Neural progenitor cell (in vitro differentiated cells): ENCODE measurements around the gene LATS2. TPM values are rescaled to one million over a fixed set of nuclear protein-coding genes. Genes with fewer than 3 reads are reported as not detected.

Experiments used
- DNase-seq: peaks from one replicate; pipeline ENCODE4 v3.0.0-alpha.2; 2016; ENCODE audit warnings: low spot score
- H2AFZ ChIP-seq: fragments of 200-600 bp; sonication (generic); replicated peaks from 2 replicates; pipeline ENCODE4 v1.6.1; 2016; ENCODE audit warnings: antibody characterized with exemption
- H3F3A ChIP-seq: fragments of 200-600 bp; sonication (generic); 2 replicates; pipeline ENCODE4 v1.6.1; 2016; ENCODE audit warnings: antibody characterized with exemption, low read depth
- H3K27ac ChIP-seq: fragments of 200-600 bp; sonication (generic); 2 replicates; pipeline ENCODE4 v1.5.1; 2016; ENCODE audit warnings: mild to moderate bottlenecking
- H3K27me3 ChIP-seq: fragments of 200-600 bp; sonication (generic); 2 replicates; pipeline ENCODE4 v1.6.1; 2016; ENCODE audit warnings: mild to moderate bottlenecking, moderate library complexity
- H3K36me3 ChIP-seq: fragments of 200-600 bp; sonication (generic); 2 replicates; pipeline ENCODE4 v1.5.1; 2016
- H3K4me1 ChIP-seq: fragments of 200-600 bp; sonication (generic); 2 replicates; pipeline ENCODE4 v1.6.1; 2016; ENCODE audit warnings: mixed run types
- H3K4me2 ChIP-seq: fragments of 200-600 bp; sonication (generic); 2 replicates; pipeline ENCODE4 v1.6.1; 2016
- H3K4me3 ChIP-seq: fragments of 200-600 bp; sonication (generic); 2 replicates; pipeline ENCODE4 v1.5.1; 2016
- H3K79me2 ChIP-seq: fragments of 200-600 bp; sonication (generic); 2 replicates; pipeline ENCODE4 v1.6.1; 2016; ENCODE audit warnings: low read depth
- H3K9ac ChIP-seq: fragments of 200-600 bp; sonication (generic); 2 replicates; pipeline ENCODE4 v1.6.1; 2016
- H3K9me3 ChIP-seq: fragments of 200-600 bp; sonication (generic); 2 replicates; pipeline ENCODE4 v1.5.1; 2016; ENCODE audit warnings: low read depth
- H4K20me1 ChIP-seq: fragments of 200-600 bp; sonication (generic); 2 replicates; pipeline ENCODE4 v1.6.1; 2016; ENCODE audit warnings: low read depth
- H3K27ac Mint-ChIP-seq: 3 replicates; pipeline ENCODE4 v1.8.0; 2021; ENCODE audit warnings: mixed read lengths
- H3K27me3 Mint-ChIP-seq: 2 replicates; pipeline ENCODE4 v1.8.0; 2022; ENCODE audit warnings: low read depth, mild to moderate bottlenecking, inconsistent platforms, moderate library complexity, mixed read lengths; ENCODE audit not compliant: insufficient read depth
- H3K36me3 Mint-ChIP-seq: 3 replicates; pipeline ENCODE4 v1.8.0; 2021; ENCODE audit warnings: mixed read lengths
- H3K4me1 Mint-ChIP-seq: 3 replicates; pipeline ENCODE4 v1.8.0; 2021; ENCODE audit warnings: mixed read lengths
- H3K4me3 Mint-ChIP-seq: 3 replicates; pipeline ENCODE4 v1.8.0; 2021; ENCODE audit warnings: mild to moderate bottlenecking, moderate library complexity, mixed read lengths
- H3K9me3 Mint-ChIP-seq: 3 replicates; pipeline ENCODE4 v1.8.0; 2020; ENCODE audit warnings: mixed read lengths
- CTCF ChIP-seq: fragments of 200-600 bp; sonication (generic); IDR thresholded peaks from 2 replicates; pipeline ENCODE4 v1.5.1; 2017; ENCODE audit warnings: antibody characterized with exemption, mild to moderate bottlenecking
- EZH2 ChIP-seq: fragments of 200-600 bp; sonication (generic); IDR thresholded peaks from 2 replicates; pipeline ENCODE4 v1.6.1; 2017; ENCODE audit warnings: antibody characterized with exemption, mild to moderate bottlenecking, moderate library complexity
- EZH2phosphoT487 ChIP-seq: fragments of 200-600 bp; sonication (generic); IDR thresholded peaks from 2 replicates; pipeline ENCODE4 v1.6.1; 2017; ENCODE audit warnings: antibody characterized with exemption
- total RNA-seq: library from RNA; depleted of rRNA; stranded (reverse); fragments of >200 nt; gene quantifications from 2 replicates; pipeline ENCODE4 v1.2.3, GENCODE V29; 2015; ENCODE audit warnings: low replicate concordance

LATS2 gene
- total RNA-seq, 1 donor from 2014 or later: 15.2 TPM

- Histone ChIP-seq H3K4me1 (no peaks in the 10 kb centered on the region), H3K4me3 (no peak overlapping the region), H3K27me3 (no peaks in the 10 kb centered on the region), H2AFZ (no peak overlapping the region), H3K9ac (no peak overlapping the region), H3K79me2 (peaks cover 24% of the 10 kb centered on the region), H3K27ac (no peak overlapping the region), H3K36me3 (peaks cover 4% of the 10 kb centered on the region), H3K9me3 (no peaks in the 10 kb centered on the region), H3F3A (no peaks in the 10 kb centered on the region), H4K20me1 (peaks cover 7% of the 10 kb centered on the region), H3K4me2 (no peak overlapping the region)
- TF ChIP-seq CTCF (no peak), EZH2phosphoT487 (no peak), EZH2 (no peak)
- no peak for DNase-seq
- H3K9me3 Mint-ChIP-seq: no peaks in the 10 kb centered on the region
- no peaks in the 10 kb centered on the region for H3K4me1 Mint-ChIP-seq
- H3K27me3 Mint-ChIP-seq: peaks cover 10% of the 10 kb centered on the region
- no peak overlapping the region for H3K27ac Mint-ChIP-seq
- peaks cover 37% of the 10 kb centered on the region for H3K36me3 Mint-ChIP-seq
- no peak overlapping the region for H3K4me3 Mint-ChIP-seq
Observed at GRCh38 chr13:20987599-20987998, 73.8 kb downstream of the LATS2 start.

DNA sequence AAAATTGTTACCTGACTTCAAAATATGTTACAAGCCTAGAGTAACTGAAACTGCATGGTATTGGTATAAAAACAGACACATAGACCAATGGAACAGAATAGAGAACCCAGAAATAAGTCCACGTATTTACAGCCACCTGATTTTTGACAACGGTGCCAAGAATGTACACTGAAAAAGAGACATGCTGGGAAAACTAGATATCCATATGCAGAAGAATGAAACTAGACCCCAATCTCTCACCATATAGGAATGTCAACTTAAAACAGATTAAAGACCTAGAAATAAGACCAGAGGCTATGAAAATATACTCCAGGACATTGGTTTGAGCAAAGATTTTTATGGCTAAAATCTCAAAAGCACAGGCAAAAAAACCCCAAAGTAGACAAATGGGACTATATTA, 76.5 kb downstream of the LATS2 start:
- Histone ChIP-seq H3K4me2 (no peak overlapping the region), H3K4me1 (no peaks in the 10 kb centered on the region), H3K27ac (no peak overlapping the region), H3K9me3 (no peaks in the 10 kb centered on the region), H3K4me3 (no peak overlapping the region), H2AFZ (no peak overlapping the region), H4K20me1 (peaks cover 4% of the 10 kb centered on the region), H3K27me3 (no peaks in the 10 kb centered on the region), H3K9ac (no peak overlapping the region), H3K36me3 (peaks cover 7% of the 10 kb centered on the region), H3K79me2 (peaks cover 20% of the 10 kb centered on the region), H3F3A (no peaks in the 10 kb centered on the region)
- no peak for DNase-seq
- no peaks in the 10 kb centered on the region for H3K9me3 Mint-ChIP-seq
- H3K4me1 Mint-ChIP-seq: no peaks in the 10 kb centered on the region
- peaks cover 31% of the 10 kb centered on the region for H3K36me3 Mint-ChIP-seq
- peaks cover 3% of the 10 kb centered on the region for H3K27me3 Mint-ChIP-seq
- no peak for TF ChIP-seq CTCF
- TF ChIP-seq EZH2: no peak
- TF ChIP-seq EZH2phosphoT487: no peak
- H3K4me3 Mint-ChIP-seq: no peak overlapping the region
- no peak overlapping the region for H3K27ac Mint-ChIP-seq

DNA sequence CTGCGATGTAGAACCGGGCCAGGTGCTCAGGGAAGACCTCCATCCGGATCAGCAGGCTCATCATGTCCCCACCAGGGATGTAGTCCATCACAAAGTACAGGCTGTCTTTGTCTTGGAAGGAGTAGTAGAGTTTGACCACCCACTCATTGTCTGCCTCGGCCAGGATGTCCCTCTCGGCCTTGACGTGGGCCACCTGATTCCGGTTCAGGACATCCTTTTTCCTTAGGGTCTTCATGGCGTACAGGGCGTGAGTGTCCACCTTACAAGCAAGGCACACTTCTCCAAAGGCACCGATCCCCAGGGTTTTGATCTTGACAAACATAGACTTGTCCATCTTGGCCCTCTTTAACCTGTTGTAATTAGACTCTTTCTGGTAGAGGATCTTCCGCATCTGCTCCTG, 78.0 kb downstream of the LATS2 start:
- Histone ChIP-seq H3K4me3 (no peak overlapping the region), H3F3A (no peaks in the 10 kb centered on the region), H3K9ac (no peak overlapping the region), H3K36me3 (peaks cover 9% of the 10 kb centered on the region), H2AFZ (no peak overlapping the region), H3K4me2 (no peak overlapping the region), H3K27me3 (no peaks in the 10 kb centered on the region), H3K9me3 (no peaks in the 10 kb centered on the region), H3K79me2 (peaks cover 20% of the 10 kb centered on the region), H4K20me1 (peaks cover 4% of the 10 kb centered on the region), H3K27ac (no peak overlapping the region), H3K4me1 (no peaks in the 10 kb centered on the region)
- Mint-ChIP-seq H3K27ac (no peak overlapping the region), H3K4me3 (no peak overlapping the region), H3K4me1 (no peaks in the 10 kb centered on the region), H3K36me3 (peaks cover 34% of the 10 kb centered on the region), H3K27me3 (peaks cover 3% of the 10 kb centered on the region), H3K9me3 (no peaks in the 10 kb centered on the region)
- no peak for DNase-seq
- TF ChIP-seq EZH2 (no peak), EZH2phosphoT487 (no peak), CTCF (no peak)
